HG03025 (cell line): ENCODE data around the gene LGALSL.
A peak's percentile ranks its signal among the peaks of the same experiment; 100 is the strongest.

Source experiments
- ATAC-seq: cut with Tn5 transposase; IDR thresholded peaks from one replicate; pipeline ENCODE4 v1.9.1; 2021; ENCODE audit warnings: mild to moderate bottlenecking, moderate library complexity; ENCODE audit not compliant: unreplicated experiment, low FRiP score

LGALSL gene

GRCh38 chr2:64453770-64454385, at the start of gene LGALSL:
Gene LGALSL (plus strand): TSS chr2:64454162. CDS start chr2:64454546, 384 bp downstream.
- peak; percentile 61 for ATAC-seq

GRCh38 chr2:64404743-64405142, 49.2 kb upstream of the LGALSL start:
- ATAC-seq, result no peak

- ATAC-seq, result no peak
These were observed 48.2 kb upstream of the LGALSL start for GRCh38 chr2:64405581-64406406.

GRCh38 chr2:64406407-64406774, 47.6 kb upstream of the LGALSL start:
- ATAC-seq, result no peak

GRCh38 chr2:64408031-64408430, 45.9 kb upstream of the LGALSL start:
- ATAC-seq, result no peak

GRCh38 chr2:64410671-64411070, 43.3 kb upstream of the LGALSL start:
- ATAC-seq, result no peak

GRCh38 chr2:64412671-64413070, 41.3 kb upstream of the LGALSL start:
- no peak for ATAC-seq

GRCh38 chr2:64414736-64415435, 39.1 kb upstream of the LGALSL start:
- no peak for ATAC-seq

- ATAC-seq, result no peak
These were observed 36.3 kb upstream of the LGALSL start for GRCh38 chr2:64417624-64418023.

- no peak for ATAC-seq
These were observed 34.3 kb upstream of the LGALSL start for GRCh38 chr2:64419596-64420165.

GRCh38 chr2:64420677-64421076, 33.3 kb upstream of the LGALSL start:
- no peak for ATAC-seq

- ATAC-seq, result no peak
These were observed 32.8 kb upstream of the LGALSL start for GRCh38 chr2:64421201-64421600.

- ATAC-seq, result no peak
These were observed 31.5 kb upstream of the LGALSL start for GRCh38 chr2:64422466-64422865.

GRCh38 chr2:64423303-64423702, 30.7 kb upstream of the LGALSL start:
- ATAC-seq, result no peak

- no peak for ATAC-seq
These were observed 29.5 kb upstream of the LGALSL start for GRCh38 chr2:64424416-64424987.

GRCh38 chr2:64426183-64426952, 27.6 kb upstream of the LGALSL start:
- no peak for ATAC-seq

GRCh38 chr2:64434039-64434657, 19.8 kb upstream of the LGALSL start:
- ATAC-seq, result no peak

- no peak for ATAC-seq
These were observed 16.1 kb upstream of the LGALSL start for GRCh38 chr2:64437883-64438282.

GRCh38 chr2:64439194-64439593, 14.8 kb upstream of the LGALSL start:
- no peak for ATAC-seq

GRCh38 chr2:64440843-64441242, 13.1 kb upstream of the LGALSL start:
- no peak for ATAC-seq
